ENCODE measurements around the gene SPATA31D3.
"Not testable (repeated sequence)": the region's sequence is repeated elsewhere in the genome, so short reads cannot be mapped to it uniquely, and the experiment has no call there.

SPATA31D3 gene

DNA sequence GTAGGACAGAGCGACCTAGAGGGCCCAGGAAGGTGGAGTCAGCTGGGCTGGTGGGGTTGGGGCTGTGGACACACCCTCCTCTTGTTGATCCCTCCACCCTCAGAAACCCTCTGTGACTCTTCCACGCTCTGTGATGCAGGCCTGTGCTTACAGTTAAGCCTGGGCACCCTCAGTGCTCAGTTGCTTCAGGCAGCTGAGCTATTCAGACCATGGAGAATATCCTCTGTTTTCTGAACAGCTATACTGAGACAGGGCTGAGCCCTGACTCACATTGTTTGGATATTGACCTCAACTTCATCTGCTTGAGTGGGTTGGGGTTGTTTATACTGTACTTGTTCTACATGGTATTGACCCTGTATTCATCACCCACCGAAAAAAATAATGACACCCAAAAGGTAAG, 15.0 kb upstream of the SPATA31D3 start, which contains the start of gene SPATA31D4:
Gene SPATA31D4 (plus strand): TSS at position 124 of the 400 bp plus-strand sequence. CDS start 86 bp downstream, at position 210.
- not testable (repeated sequence) for H3K27ac ChIP-seq (ENCODE audit: low read depth, low read length); H3K4me1 ChIP-seq (ENCODE audit: control insufficient read depth, insufficient read depth, low read length, unreplicated experiment); H3K4me3 ChIP-seq (ENCODE audit: low read depth, low read length); H3K36me3 ChIP-seq (ENCODE audit: insufficient read depth, low read length); H3K27me3 ChIP-seq (ENCODE audit: insufficient read depth, low read length); H3K79me2 ChIP-seq (ENCODE audit: control insufficient read depth, insufficient read depth, low read length, unreplicated experiment); H2AFZ ChIP-seq (ENCODE audit: low read length, unreplicated experiment)

DNA sequence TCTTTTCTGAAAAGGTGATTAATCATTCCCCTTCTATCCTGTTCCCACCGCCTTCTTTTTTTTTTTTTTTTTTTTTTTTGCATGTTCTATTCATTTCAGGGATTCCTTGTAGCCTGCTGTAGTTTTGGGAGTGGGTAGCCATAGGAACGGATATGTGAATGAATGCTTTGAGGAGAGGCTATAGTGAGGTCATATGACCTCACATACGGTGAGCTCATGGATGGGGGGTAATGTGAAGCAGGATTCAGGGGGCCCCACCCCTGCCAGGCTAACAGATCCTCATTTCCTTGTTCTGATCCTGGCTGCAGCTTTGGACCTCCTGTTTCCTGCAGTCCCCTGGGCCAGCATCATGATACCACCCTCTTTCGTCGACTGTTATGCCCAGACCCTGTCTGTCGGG, 13.2 kb upstream of the SPATA31D3 start:
- H3K27me3 ChIP-seq (ENCODE audit: insufficient read depth, low read length); H3K4me3 ChIP-seq (ENCODE audit: low read depth, low read length); H3K36me3 ChIP-seq (ENCODE audit: insufficient read depth, low read length); H3K4me1 ChIP-seq (ENCODE audit: control insufficient read depth, insufficient read depth, low read length, unreplicated experiment); H3K27ac ChIP-seq (ENCODE audit: low read depth, low read length); H2AFZ ChIP-seq (ENCODE audit: low read length, unreplicated experiment); H3K79me2 ChIP-seq (ENCODE audit: control insufficient read depth, insufficient read depth, low read length, unreplicated experiment): not testable (repeated sequence)

DNA sequence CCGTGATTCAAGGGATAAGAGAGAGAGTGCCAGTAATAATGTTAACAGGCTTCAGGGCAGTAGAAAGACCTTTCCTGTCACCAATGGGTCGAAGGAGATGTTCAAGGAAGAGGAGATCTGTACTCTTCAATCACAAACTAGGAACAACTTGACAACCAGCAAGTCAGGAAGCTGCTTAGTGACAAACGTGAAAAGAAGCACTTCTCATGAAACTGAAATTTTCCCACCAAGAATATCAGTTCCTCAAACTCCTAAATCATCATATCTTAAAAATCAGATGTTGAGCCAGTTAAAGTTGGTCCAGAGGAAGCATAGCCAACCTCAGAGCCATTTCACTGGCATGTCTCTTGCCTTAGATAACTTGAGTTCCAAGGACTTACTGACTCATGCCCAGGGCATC, 9.8 kb upstream of the SPATA31D3 start:
- not testable (repeated sequence) for H3K79me2 ChIP-seq (ENCODE audit: control insufficient read depth, insufficient read depth, low read length, unreplicated experiment); H3K4me3 ChIP-seq (ENCODE audit: low read depth, low read length); H3K4me1 ChIP-seq (ENCODE audit: control insufficient read depth, insufficient read depth, low read length, unreplicated experiment); H3K36me3 ChIP-seq (ENCODE audit: insufficient read depth, low read length); H3K27ac ChIP-seq (ENCODE audit: low read depth, low read length); H2AFZ ChIP-seq (ENCODE audit: low read length, unreplicated experiment); H3K27me3 ChIP-seq (ENCODE audit: insufficient read depth, low read length)

DNA sequence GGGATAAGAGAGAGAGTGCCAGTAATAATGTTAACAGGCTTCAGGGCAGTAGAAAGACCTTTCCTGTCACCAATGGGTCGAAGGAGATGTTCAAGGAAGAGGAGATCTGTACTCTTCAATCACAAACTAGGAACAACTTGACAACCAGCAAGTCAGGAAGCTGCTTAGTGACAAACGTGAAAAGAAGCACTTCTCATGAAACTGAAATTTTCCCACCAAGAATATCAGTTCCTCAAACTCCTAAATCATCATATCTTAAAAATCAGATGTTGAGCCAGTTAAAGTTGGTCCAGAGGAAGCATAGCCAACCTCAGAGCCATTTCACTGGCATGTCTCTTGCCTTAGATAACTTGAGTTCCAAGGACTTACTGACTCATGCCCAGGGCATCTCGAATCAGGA, 5.3 kb downstream of the SPATA31D3 start:
- H3K36me3 ChIP-seq (ENCODE audit: insufficient read depth, low read length); H3K4me1 ChIP-seq (ENCODE audit: control insufficient read depth, insufficient read depth, low read length, unreplicated experiment); H3K4me3 ChIP-seq (ENCODE audit: low read depth, low read length); H3K27ac ChIP-seq (ENCODE audit: low read depth, low read length); H3K79me2 ChIP-seq (ENCODE audit: control insufficient read depth, insufficient read depth, low read length, unreplicated experiment); H3K27me3 ChIP-seq (ENCODE audit: insufficient read depth, low read length); H2AFZ ChIP-seq (ENCODE audit: low read length, unreplicated experiment): not testable (repeated sequence)

DNA sequence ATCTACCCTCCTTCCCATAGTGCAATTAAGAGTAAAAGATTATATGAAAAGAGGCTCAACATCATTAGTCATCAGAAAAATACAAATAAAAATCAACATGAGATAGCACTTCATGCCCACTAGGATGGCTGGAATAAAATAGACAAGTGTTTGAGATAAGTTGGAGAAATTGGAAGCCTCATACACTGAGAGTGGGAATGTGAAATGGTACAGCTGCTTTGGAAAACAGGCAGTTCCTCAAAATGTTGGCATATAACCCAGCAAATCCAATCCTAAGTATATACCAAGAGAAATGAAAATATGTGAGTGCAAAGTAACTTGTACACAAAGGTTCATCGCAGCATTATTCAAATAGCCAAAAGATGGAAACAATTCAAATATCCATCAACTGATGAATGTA, 9.8 kb downstream of the SPATA31D3 start:
- Histone ChIP-seq H3K27ac (ENCODE audit: low read depth, low read length) (no peak overlapping the region), H3K36me3 (ENCODE audit: insufficient read depth, low read length) (no peaks in the 10 kb centered on the region), H3K4me3 (ENCODE audit: low read depth, low read length) (no peak overlapping the region), H3K27me3 (ENCODE audit: insufficient read depth, low read length) (no peaks in the 10 kb centered on the region), H2AFZ (ENCODE audit: low read length, unreplicated experiment) (no peak overlapping the region), H3K79me2 (ENCODE audit: control insufficient read depth, insufficient read depth, low read length, unreplicated experiment) (no peaks in the 10 kb centered on the region), H3K4me1 (ENCODE audit: control insufficient read depth, insufficient read depth, low read length, unreplicated experiment) (no peaks in the 10 kb centered on the region)

DNA sequence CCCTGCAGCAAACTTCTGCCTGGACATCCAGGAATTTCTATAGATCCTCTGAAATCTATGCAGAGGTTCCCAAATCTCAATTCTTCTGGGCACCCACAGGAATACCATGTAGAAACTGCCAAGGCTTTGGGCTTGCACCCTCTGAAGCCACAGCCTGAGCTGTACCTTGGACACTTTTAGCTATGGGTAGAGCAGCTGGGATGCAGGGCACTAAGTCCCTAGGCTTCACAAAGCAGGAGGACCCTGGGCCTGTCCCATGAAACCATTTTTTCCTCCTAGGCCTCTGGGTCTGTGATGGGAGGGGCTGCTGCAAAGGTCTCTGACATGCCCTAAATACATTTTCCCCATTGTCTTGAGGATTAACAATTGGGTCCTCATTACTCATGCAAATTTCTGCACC, 12.3 kb downstream of the SPATA31D3 start:
- H3K36me3 ChIP-seq (ENCODE audit: insufficient read depth, low read length) = no peaks in the 10 kb centered on the region
- H3K79me2 ChIP-seq (ENCODE audit: control insufficient read depth, insufficient read depth, low read length, unreplicated experiment) = no peaks in the 10 kb centered on the region
- H3K4me1 ChIP-seq (ENCODE audit: control insufficient read depth, insufficient read depth, low read length, unreplicated experiment) = no peaks in the 10 kb centered on the region
- H3K27me3 ChIP-seq (ENCODE audit: insufficient read depth, low read length) = no peaks in the 10 kb centered on the region
- no peak overlapping the region for H3K4me3 ChIP-seq (ENCODE audit: low read depth, low read length)
- no peak overlapping the region for H3K27ac ChIP-seq (ENCODE audit: low read depth, low read length)
- H2AFZ ChIP-seq (ENCODE audit: low read length, unreplicated experiment) = no peak overlapping the region

DNA sequence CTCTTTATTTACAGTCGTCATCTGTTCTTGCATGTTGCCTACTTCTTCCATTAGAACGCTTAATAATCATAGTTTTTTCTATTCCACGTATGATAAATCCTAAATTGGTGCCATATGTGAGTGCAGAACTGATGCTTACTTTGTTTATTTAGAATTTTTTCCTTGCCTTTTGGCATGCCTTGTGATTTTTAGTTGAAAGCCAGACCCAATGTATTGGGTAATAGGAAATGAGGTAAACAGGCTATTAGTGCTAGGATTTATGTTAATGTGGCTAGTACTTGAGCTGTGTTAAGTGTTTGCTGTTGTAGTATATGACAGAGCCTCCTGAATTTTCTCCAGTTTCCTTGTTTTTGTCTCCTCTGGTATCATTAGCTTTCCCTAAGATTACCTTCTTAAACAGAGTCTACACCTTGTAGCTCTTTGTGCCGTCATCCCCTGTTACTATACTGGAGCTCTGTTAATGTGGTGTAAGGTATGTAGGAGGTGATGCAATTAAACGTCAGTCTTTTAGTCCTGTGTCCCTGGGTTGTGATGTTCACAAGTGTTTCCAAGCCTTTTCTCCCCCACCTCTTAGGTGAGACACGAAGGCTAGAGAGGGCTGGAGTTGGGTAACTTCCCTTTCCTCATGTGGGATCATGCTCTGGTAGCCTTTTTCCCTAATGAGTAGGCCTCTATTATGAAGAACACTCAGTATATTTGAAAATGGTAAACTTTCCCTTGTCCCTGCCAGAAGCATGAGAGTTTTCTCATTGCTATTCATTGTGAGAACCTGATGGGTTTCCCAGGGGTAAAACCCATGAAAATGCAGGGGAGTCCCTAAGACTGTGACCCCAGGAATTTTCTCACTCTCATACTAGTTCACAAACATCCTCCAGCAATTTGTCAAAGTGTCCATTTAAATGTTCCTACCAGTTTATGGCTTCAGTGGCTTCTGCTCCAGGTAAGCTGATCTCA, 21.2 kb downstream of the SPATA31D3 start:
- H3K36me3 ChIP-seq (ENCODE audit: insufficient read depth, low read length) = no peaks in the 10 kb centered on the region
- no peaks in the 10 kb centered on the region for H3K79me2 ChIP-seq (ENCODE audit: control insufficient read depth, insufficient read depth, low read length, unreplicated experiment)
- no peak overlapping the region for H3K27ac ChIP-seq (ENCODE audit: low read depth, low read length)
- no peaks in the 10 kb centered on the region for H3K27me3 ChIP-seq (ENCODE audit: insufficient read depth, low read length)
- no peak overlapping the region for H2AFZ ChIP-seq (ENCODE audit: low read length, unreplicated experiment)
- no peak overlapping the region for H3K4me3 ChIP-seq (ENCODE audit: low read depth, low read length)
- no peaks in the 10 kb centered on the region for H3K4me1 ChIP-seq (ENCODE audit: control insufficient read depth, insufficient read depth, low read length, unreplicated experiment)

DNA sequence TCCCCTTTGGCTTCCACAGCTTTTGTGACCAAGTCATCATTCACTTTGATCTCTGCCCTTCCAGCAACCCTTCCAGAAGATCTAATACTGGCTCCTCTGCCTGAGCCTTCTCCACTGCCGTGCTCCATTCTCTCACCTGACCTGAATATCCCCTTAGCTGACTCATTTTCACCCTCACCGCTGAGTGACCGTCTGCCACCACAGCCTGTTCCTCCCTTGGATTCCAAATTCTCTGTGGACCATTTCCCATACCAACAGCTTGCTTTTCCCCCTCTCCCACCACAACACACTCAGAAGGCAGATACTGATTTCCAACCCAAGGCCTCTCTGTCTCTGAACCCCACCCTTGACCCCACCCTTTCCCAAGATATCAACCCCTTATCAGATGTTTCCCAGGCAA, 24.7 kb downstream of the SPATA31D3 start:
- Histone ChIP-seq H3K27ac (ENCODE audit: low read depth, low read length) (no peak overlapping the region), H3K79me2 (ENCODE audit: control insufficient read depth, insufficient read depth, low read length, unreplicated experiment) (no peaks in the 10 kb centered on the region), H2AFZ (ENCODE audit: low read length, unreplicated experiment) (no peak overlapping the region), H3K4me1 (ENCODE audit: control insufficient read depth, insufficient read depth, low read length, unreplicated experiment) (no peaks in the 10 kb centered on the region), H3K4me3 (ENCODE audit: low read depth, low read length) (no peak overlapping the region), H3K27me3 (ENCODE audit: insufficient read depth, low read length) (no peaks in the 10 kb centered on the region), H3K36me3 (ENCODE audit: insufficient read depth, low read length) (no peaks in the 10 kb centered on the region)

DNA sequence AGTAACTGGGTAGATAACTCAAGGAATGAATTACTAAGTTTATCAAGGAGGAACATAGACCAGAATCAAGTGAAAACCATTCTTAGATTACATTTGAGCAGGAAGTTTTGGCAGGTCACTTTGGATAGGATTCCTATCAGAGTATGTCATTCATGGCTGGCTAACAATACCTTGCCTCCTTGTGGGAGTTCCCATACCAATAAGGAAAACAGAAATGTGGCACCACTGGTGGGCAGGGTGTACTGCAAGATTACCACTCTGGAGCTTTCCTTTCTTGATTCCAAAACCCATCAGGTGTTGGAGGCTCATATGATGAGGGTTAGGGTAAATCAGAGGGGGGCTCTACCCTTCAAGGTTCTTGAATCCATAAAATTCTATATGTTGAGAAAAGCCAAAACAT, 26.7 kb downstream of the SPATA31D3 start:
- Histone ChIP-seq H3K79me2 (ENCODE audit: control insufficient read depth, insufficient read depth, low read length, unreplicated experiment) (no peaks in the 10 kb centered on the region), H2AFZ (ENCODE audit: low read length, unreplicated experiment) (no peak overlapping the region), H3K27me3 (ENCODE audit: insufficient read depth, low read length) (no peaks in the 10 kb centered on the region), H3K27ac (ENCODE audit: low read depth, low read length) (no peak overlapping the region), H3K36me3 (ENCODE audit: insufficient read depth, low read length) (no peaks in the 10 kb centered on the region), H3K4me1 (ENCODE audit: control insufficient read depth, insufficient read depth, low read length, unreplicated experiment) (no peaks in the 10 kb centered on the region), H3K4me3 (ENCODE audit: low read depth, low read length) (no peak overlapping the region)

DNA sequence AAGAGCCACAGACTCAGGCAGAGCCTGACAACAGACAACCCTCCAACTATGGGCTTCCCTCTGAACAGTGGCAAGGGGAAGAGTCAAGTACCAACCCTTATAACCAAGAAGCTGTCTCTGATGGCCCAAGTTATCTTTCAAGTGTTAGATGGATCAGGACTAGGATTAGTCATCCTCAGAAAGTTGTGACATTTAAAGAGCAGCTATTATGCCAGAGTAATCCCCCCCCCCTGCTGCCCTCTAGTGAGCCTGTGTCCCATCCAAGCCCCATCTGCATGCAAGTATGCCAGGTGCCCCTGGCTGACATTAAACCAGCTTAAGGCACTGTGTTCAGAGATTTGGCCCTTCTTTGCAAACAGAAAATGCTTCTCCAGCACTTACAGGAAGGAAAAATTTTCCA, 28.4 kb downstream of the SPATA31D3 start:
- Histone ChIP-seq H3K79me2 (ENCODE audit: control insufficient read depth, insufficient read depth, low read length, unreplicated experiment) (no peaks in the 10 kb centered on the region), H3K4me1 (ENCODE audit: control insufficient read depth, insufficient read depth, low read length, unreplicated experiment) (no peaks in the 10 kb centered on the region), H3K36me3 (ENCODE audit: insufficient read depth, low read length) (no peaks in the 10 kb centered on the region), H3K27ac (ENCODE audit: low read depth, low read length) (no peak overlapping the region), H3K27me3 (ENCODE audit: insufficient read depth, low read length) (no peaks in the 10 kb centered on the region), H3K4me3 (ENCODE audit: low read depth, low read length) (no peak overlapping the region), H2AFZ (ENCODE audit: low read length, unreplicated experiment) (no peak overlapping the region)

DNA sequence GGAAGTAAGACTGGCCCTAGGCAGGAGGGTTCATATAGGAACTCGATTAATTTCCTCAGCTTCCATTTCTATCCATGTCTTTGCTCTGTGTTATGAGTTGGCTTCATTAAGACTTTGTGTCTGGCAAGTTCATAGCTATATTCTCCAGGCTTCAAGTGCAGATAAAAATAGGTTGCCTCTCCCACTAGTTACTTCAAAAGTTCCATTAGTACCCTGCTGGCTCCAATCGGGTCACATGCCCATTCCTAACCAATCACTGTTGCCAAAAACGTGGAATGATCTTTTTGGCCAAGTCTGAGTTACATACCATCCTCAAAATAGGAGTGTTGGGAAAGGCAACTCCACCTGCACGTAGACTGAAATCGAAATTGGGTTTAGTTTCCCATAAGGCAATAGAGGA, 31.5 kb downstream of the SPATA31D3 start:
- H3K4me1 ChIP-seq (ENCODE audit: control insufficient read depth, insufficient read depth, low read length, unreplicated experiment) = no peaks in the 10 kb centered on the region
- no peaks in the 10 kb centered on the region for H3K79me2 ChIP-seq (ENCODE audit: control insufficient read depth, insufficient read depth, low read length, unreplicated experiment)
- H2AFZ ChIP-seq (ENCODE audit: low read length, unreplicated experiment) = no peak overlapping the region
- H3K27ac ChIP-seq (ENCODE audit: low read depth, low read length) = no peak overlapping the region
- no peaks in the 10 kb centered on the region for H3K36me3 ChIP-seq (ENCODE audit: insufficient read depth, low read length)
- no peaks in the 10 kb centered on the region for H3K27me3 ChIP-seq (ENCODE audit: insufficient read depth, low read length)
- no peak overlapping the region for H3K4me3 ChIP-seq (ENCODE audit: low read depth, low read length)

All from ACC112 (cell line).